Ascending aorta (tissue), 2 donors: ENCODE data around the gene ZNF436. TPM values are rescaled to one million over a fixed set of nuclear protein-coding genes. Genes with fewer than 3 reads are reported as not detected.
"Not testable (repeated sequence)": the region's sequence is repeated elsewhere in the genome, so short reads cannot be mapped to it uniquely, and the experiment has no call there.

Experiments
- DNase-seq, 2 donors: peaks; one replicate each; pipeline ENCODE4 v3.0.0-alpha.2; 2019; ENCODE audit warnings: low spot score in 2 of 2
- H3K27ac ChIP-seq, 2 donors: fragments of 200-600 bp; sonication (generic); one replicate each; pipeline ENCODE4 v1.5.1; 2016 to 2017; ENCODE audit warnings: mild to moderate bottlenecking in 1 of 2
- H3K27me3 ChIP-seq: fragments of 200-600 bp; sonication (generic); one replicate; pipeline ENCODE4 v1.5.1; 2017
- H3K36me3 ChIP-seq, 2 donors: fragments of 200-600 bp; sonication (generic); one replicate each; pipeline ENCODE4 v1.5.1; 2016
- H3K4me1 ChIP-seq, 2 donors: fragments of 200-600 bp; sonication (generic); one replicate each; pipeline ENCODE4 v1.5.1; 2016 to 2017; ENCODE audit warnings: mild to moderate bottlenecking in 1 of 2
- H3K4me3 ChIP-seq, 2 donors: fragments of 200-600 bp; sonication (generic); one replicate each; pipeline ENCODE4 v1.5.1; 2016 to 2017; ENCODE audit warnings: mild to moderate bottlenecking in 1 of 2
- H3K9me3 ChIP-seq, 2 donors: fragments of 200-600 bp; sonication (generic); one replicate each; pipeline ENCODE4 v1.5.1; 2016
- intact Hi-C: fragments of 100-400 bp; cut with DNase I; formaldehyde crosslinking; loops from one replicate; pipeline ENCODE4 v1.15.1; 2023
- total RNA-seq: library from RNA; depleted of rRNA; stranded (reverse); fragments of >200 nt; gene quantifications from one replicate; pipeline ENCODE4 v1.1.0, GENCODE V29; 2016
- TF ChIP-seq, protein P1 (sequence below), 3 experiments: fragments of 200-600 bp in 2 of 3; fragments of 450-650 bp in 1 of 3; sonication (generic) in 2 of 3; IDR thresholded peaks; one replicate each; pipeline ENCODE4 v1.5.1; 2016 to 2019; ENCODE audit warnings: antibody characterized with exemption in 3 of 3, mild to moderate bottlenecking in 1 of 3, moderate library complexity in 1 of 3

Gene ZNF436
- total RNA-seq, 1 donor from 2014 or later = 3.1 TPM

- peaks cover 4 to 14% of the 10 kb centered on the region in 2 donors for H3K4me1 ChIP-seq
- no peak for DNase-seq
- TF ChIP-seq, protein P1, sequence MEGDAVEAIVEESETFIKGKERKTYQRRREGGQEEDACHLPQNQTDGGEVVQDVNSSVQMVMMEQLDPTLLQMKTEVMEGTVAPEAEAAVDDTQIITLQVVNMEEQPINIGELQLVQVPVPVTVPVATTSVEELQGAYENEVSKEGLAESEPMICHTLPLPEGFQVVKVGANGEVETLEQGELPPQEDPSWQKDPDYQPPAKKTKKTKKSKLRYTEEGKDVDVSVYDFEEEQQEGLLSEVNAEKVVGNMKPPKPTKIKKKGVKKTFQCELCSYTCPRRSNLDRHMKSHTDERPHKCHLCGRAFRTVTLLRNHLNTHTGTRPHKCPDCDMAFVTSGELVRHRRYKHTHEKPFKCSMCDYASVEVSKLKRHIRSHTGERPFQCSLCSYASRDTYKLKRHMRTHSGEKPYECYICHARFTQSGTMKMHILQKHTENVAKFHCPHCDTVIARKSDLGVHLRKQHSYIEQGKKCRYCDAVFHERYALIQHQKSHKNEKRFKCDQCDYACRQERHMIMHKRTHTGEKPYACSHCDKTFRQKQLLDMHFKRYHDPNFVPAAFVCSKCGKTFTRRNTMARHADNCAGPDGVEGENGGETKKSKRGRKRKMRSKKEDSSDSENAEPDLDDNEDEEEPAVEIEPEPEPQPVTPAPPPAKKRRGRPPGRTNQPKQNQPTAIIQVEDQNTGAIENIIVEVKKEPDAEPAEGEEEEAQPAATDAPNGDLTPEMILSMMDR (IDR thresholded peaks at IDR 0.05) = no peak
- intact Hi-C loops = no loop called here
- H3K36me3 ChIP-seq = peaks cover 30 to 64% of the 10 kb centered on the region in 2 donors
- H3K9me3 ChIP-seq = no peaks in the 10 kb centered on the region
- no peak overlapping the region for H3K27ac ChIP-seq
- H3K27me3 ChIP-seq = no peaks in the 10 kb centered on the region
- H3K4me3 ChIP-seq = no peak overlapping the region
These were observed 44.2 kb downstream of the ZNF436 start for GRCh38 chr1:23325393-23325792.

DNA sequence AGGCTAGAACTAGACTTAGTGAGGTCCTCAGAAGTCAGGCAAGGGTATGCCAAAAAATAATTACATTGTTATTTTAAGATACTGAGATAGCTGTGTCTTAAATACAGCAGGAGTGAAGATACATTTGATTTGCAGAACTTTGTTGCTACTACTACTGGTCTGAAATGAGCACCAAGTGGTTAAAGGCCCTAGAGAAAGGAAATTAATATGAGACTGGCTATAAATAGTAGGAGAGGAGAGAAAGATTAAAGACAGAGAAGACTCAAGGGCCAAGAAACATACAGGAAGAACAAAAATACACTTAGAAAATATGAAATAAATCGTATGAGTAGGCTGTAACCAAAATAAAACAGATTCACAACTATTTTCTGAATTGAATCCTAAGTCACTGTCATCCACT lies 46.9 kb downstream of the ZNF436 start:
- intact Hi-C loops = no loop called here
- no peaks in the 10 kb centered on the region for H3K27me3 ChIP-seq
- H3K27ac ChIP-seq = peak overlapping the region in 1 of 2 donors; percentile 26
- no peaks in the 10 kb centered on the region for H3K9me3 ChIP-seq
- H3K4me3 ChIP-seq = no peak overlapping the region
- peaks cover 4 to 14% of the 10 kb centered on the region in 2 donors for H3K4me1 ChIP-seq
- TF ChIP-seq, protein P1 (IDR thresholded peaks at IDR 0.05) = no peak
- H3K36me3 ChIP-seq = peaks cover 31 to 68% of the 10 kb centered on the region in 2 donors
- no peak for DNase-seq

DNA sequence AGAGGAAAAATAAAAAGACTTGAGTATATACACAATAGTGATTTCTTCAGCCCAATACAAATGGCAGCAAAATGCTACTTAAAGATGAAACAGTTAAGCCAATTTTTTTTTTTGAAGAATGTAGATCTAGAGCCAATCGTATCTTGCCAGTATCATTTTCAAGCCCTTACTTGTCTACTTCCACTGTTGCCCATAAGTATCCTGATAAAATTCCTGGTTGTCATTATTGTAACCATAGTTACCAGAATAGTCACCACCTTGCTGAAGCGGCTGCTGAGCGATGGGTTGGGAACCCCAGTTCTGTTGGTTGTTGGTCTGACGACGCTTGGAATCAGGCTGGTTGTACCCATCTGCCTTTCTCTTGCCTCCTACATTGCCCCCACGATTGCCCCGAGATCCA lies 59.4 kb downstream of the ZNF436 start:
- H3K36me3 ChIP-seq = peaks cover 18 to 44% of the 10 kb centered on the region in 2 donors
- H3K9me3 ChIP-seq, intact Hi-C loops, H3K27me3 ChIP-seq, H3K4me3 ChIP-seq, H3K27ac ChIP-seq, H3K4me1 ChIP-seq, DNase-seq: not testable (repeated sequence)

Other genes with a start within 250 kb of the ZNF436 start
- gene LUZP1, start 201.0 kb downstream of the ZNF436 start, total RNA-seq = 18.0 TPM
- not detected for gene HTR1D, start 152.3 kb downstream of the ZNF436 start, total RNA-seq
- 21.5 TPM for gene HNRNPR, start 25.6 kb downstream of the ZNF436 start, total RNA-seq
- 11.3 TPM for gene TCEA3, start 54.9 kb upstream of the ZNF436 start, total RNA-seq
- gene ASAP3, start 114.3 kb upstream of the ZNF436 start, total RNA-seq = 125 TPM
- gene E2F2, start 161.4 kb upstream of the ZNF436 start, total RNA-seq = not detected
- gene ID3, start 189.7 kb upstream of the ZNF436 start, total RNA-seq = 1,094 TPM